Middle frontal gyrus (tissue), 1 donor: ENCODE data around the gene GGA3.
"Not testable (repeated sequence)": the region's sequence is repeated elsewhere in the genome, so short reads cannot be mapped to it uniquely, and the experiment has no call there.

Source experiments
- DNase-seq: peaks from one replicate; pipeline ENCODE4 v3.0.0-alpha.2; 2015; ENCODE audit warnings: low spot score; ENCODE audit errors: extremely low spot score

The GGA3 gene

GRCh38 chr17:75227729-75228128, 33.7 kb downstream of the GGA3 start:
- DNase-seq, result no peak

- DNase-seq, result peak; percentile 26
Observed at GRCh38 chr17:75225016-75225415, 36.4 kb downstream of the GGA3 start.

DNA sequence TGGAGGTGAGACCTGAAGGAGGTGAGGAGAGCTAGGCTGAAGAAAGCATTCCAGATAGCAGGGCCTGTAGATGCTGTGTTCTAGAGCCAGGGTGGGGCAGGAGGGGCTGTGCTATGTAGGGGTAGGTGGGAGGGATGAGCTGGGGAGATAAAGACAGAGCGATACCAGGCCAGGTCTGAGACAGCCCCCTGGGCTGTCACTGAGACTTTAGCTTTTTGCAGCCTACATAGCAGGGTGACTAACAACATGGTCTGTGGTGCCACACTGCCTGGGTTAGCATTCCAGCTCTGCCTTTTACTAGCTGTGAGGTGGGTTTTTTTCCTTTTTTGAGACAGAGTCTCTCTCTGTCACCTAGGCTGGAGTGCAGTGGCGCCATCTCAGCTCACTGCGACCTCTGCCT, 41.6 kb downstream of the GGA3 start:
- no peak for DNase-seq

- no peak for DNase-seq
Observed at GRCh38 chr17:75218131-75218530, 43.3 kb downstream of the GGA3 start.

GRCh38 chr17:75209061-75209460, 52.3 kb downstream of the GGA3 start:
- no peak for DNase-seq

DNA sequence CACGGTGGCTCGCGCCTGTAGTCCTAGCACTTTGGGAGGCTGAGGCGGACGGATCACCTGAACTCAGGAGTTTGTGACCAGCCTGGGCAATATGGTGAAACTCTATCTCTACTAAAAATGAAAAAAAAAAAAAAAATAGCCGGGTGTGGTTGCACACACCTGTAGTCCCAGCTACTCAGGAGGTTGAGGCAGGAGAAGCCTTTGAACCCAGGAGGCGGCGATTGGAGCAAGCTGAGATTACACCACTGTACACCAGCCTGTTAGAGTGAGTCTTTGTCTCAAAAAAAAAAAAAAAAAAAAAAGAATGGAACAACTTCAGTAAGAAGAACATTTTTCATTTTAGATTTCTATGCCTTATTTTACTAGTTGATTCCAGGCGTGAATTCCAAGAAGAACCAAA, 53.2 kb downstream of the GGA3 start:
- no peak for DNase-seq

DNA sequence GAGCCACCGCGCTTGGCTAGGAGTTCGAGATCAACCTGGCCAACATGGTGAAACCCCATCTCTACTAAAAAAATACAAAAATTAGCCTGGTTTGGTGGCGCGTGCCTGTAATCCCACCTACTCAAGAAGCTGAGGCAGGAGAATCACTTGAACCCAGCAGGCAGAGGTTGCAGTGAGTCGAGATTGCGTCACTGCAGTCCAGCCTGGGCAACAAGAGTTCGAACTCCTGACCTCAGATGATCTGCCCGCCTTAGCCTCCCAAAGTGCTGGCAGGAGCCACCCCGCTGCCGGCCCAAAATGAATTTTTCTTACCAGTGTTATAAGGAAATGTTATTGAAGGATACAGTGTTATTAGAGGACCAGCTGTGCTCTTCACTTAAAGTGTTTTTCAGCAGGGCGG, 53.6 kb downstream of the GGA3 start:
- DNase-seq, result no peak

- DNase-seq, result not testable (repeated sequence)
Observed at GRCh38 chr17:75207050-75207407, 54.4 kb downstream of the GGA3 start.

- no peak for DNase-seq
Observed at GRCh38 chr17:75205793-75206163, 55.6 kb downstream of the GGA3 start.

DNA sequence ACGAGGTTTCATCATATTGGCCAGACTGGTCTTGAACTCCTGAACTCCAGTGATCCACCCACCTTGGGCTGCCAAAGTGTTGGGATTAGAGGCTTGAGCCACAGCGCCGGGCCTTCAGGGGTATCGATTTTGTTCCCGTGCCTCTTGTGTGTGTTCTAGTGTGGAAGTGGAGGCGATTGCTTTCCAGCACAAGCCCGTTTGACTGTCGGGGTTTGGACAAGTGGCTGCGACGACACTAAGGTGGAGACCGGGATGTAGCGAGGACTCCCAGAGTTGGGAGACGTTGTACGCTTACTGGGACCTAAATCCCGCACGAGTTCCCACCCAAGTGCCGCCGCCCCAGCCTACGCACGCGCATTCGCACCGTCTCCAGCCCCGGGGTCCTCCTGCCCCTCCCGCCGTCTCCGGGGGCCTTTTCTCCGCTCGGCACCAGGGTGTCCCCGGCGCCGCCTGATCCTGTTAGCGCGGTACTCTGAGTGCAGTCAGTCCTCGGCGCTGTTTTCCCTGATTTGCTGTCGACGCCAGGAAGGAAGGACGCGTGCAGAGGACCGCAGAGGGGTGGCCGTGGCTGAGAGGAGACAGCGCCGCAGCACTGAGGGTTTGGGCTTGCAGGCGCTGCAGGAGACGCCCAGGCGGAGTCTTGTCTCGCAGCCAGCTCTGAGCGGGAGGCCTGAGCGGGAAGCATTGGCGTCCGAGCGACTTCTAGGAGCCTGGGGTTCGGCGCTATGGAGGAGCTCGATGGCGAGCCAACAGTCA, 56.2 kb downstream of the GGA3 start, which contains the start of gene NUP85:
Gene NUP85, plus strand, starts transcription at position 643 of the 756 bp plus-strand sequence. Its CDS starts 83 bp downstream, at position 726.
- peak; percentile 81 for DNase-seq

DNA sequence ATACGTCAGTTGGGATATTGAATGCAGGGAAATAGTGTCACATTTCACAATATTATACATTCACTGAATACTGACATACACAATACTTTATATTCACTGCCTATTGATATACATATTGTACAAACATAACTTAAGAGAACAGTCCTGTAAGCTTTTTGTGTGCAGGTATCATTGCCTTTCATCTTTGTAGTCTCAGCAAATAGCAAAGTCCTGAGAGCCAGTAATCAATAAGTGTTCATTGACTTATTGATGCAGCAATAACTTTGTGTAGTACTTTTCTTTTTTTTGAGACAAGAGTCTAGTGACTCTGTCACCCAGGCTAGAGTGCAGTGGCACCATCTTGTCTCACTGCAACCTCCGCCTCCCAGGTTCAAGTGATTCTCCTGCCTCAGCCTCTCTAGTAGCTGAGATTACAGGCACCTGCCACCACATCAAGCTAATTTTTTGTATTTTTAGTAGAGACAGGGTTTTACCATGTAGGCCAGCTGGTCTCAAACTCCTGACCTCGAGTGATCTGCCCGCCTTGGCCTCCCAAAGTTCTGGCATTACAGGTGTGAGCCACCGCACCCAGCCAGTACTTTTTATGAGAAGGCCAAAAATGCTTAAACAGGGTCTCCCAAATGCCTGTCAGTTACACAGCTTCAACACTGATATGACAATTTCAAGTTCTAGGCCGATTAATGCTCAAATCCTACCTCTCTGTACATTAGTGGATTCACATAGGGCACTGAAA, 61.4 kb downstream of the GGA3 start:
- no peak for DNase-seq

- DNase-seq, result no peak
Observed at GRCh38 chr17:75194879-75195278, 66.5 kb downstream of the GGA3 start.

DNA sequence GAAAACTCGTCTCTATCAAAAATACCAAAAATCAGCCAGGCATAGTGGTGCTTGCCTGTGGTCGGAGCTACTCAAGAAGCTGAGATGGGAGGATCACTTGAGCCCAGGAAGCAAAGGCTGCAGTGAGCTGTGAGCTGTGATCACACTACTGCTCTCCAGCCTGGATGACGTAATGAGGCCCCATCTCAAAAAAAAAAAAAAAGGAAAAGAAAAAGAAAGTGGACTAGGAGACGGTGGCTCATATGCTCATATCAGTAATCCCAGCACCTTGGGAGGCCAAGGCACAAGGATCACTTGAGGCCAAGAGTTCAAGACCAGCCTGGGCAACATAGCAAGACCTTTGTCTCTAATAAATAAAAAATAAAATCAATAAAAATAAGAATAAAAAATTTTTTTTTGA, 69.8 kb downstream of the GGA3 start:
- no peak for DNase-seq

DNA sequence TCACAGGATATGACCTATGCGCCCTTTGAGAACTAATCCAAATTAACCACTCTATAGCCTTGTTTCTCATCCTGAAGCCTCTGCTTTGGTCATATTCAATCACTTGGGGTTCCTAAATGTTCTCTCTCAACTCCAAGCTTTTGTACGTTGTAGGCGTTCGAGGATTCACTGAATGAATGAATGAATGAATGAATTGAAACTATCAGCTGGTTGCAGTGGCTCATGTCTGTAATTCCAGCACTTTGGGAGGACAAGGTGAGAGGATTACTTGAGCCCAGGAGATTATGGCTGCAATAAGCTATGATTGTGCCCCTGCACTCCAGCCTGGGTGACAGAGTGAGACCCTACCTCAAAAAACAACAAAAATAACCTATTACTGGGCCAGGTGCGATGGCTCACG, 72.8 kb downstream of the GGA3 start:
- DNase-seq, result no peak
